HCT116 (cell line): Measurements from ENCODE around the gene ZC3H8. TPM values are rescaled to one million over a fixed set of nuclear protein-coding genes. Genes with fewer than 3 reads are reported as not detected.

Source experiments
- ATAC-seq: fragments of 200-7000 bp; cut with Tn5 transposase; 2 replicates; pipeline ENCODE4 v1.9.1; 2020; ENCODE audit warnings: mild to moderate bottlenecking, moderate library complexity
- BruUV-seq: library from RNA; stranded (reverse); fragments of 400-500 nt; replicated peaks from 2 replicates; lab custom pipeline; 2021; lab: Mats Ljungman, UMichigan
- CTCF ChIA-PET: fragments of 300-600 bp; sonication (Branson Sonifier 250); formaldehyde crosslinking; loops from one replicate; lab custom pipeline; 2021; ENCODE audit warnings: antibody characterized with exemption; lab: Charles Lee
- POLR2A ChIA-PET: fragments of 300-600, 350-600 bp; sonication (Branson Sonifier 250); formaldehyde crosslinking; loops from one replicate; lab custom pipeline; 2021; ENCODE audit warnings: antibody characterized with exemption; lab: Charles Lee
- RAD21 ChIA-PET, 2 experiments: fragments of 300-600 bp; sonication (Branson Sonifier 250); formaldehyde crosslinking; loops; one replicate each; lab custom pipeline; 2023; ENCODE audit warnings: low total read pairs in 2 of 2; ENCODE audit not compliant: uncharacterized antibody in 2 of 2, unreplicated experiment in 2 of 2, low non-redundant PET in 1 of 2; lab: Charles Lee
- DNase-seq: peaks from one replicate; pipeline ENCODE4 v3.0.0-alpha.2; 2010; ENCODE audit warnings: low read depth, low spot score
- H2AFZ ChIP-seq: fragments of 200-600 bp; shearing (Covaris generic), sonication (generic); 2 replicates; pipeline ENCODE4 v1.6.1; 2017; ENCODE audit warnings: low read depth, mixed run types, mixed read lengths, antibody characterized with exemption, low read length; ENCODE audit not compliant: poor library complexity, severe bottlenecking
- H3K27ac ChIP-seq: 2 replicates; pipeline ENCODE4 v1.5.1; 2012; ENCODE audit warnings: low read depth, low read length
- H3K27me3 ChIP-seq: fragments of 200-600 bp; sonication (generic); 2 replicates; pipeline ENCODE4 v1.6.1; 2016; ENCODE audit warnings: mixed run types, low read length, mixed read lengths; ENCODE audit not compliant: insufficient read depth
- H3K36me3 ChIP-seq, 2 experiments: fragments of 200-500 bp in 1 of 2; fragments of 200-600 bp in 1 of 2; sonication (Bioruptor generic) in 1 of 2; sonication (generic) in 1 of 2; 2 replicates each; pipeline versions ENCODE4 v1.5.1 to v1.6.1; 2014 to 2016; ENCODE audit warnings: low read length in 2 of 2, inconsistent platforms in 1 of 2, mixed read lengths in 1 of 2, mixed run types in 1 of 2; ENCODE audit not compliant: insufficient read depth in 2 of 2, control insufficient read depth in 1 of 2
- H3K4me1 ChIP-seq, 2 experiments: fragments of 200-600 bp in 1 of 2; sonication (generic) in 1 of 2; 2 replicates each; pipeline versions ENCODE4 v1.5.1 to v1.6.1; 2012 to 2017; ENCODE audit warnings: low read length in 2 of 2, inconsistent platforms in 1 of 2, mild to moderate bottlenecking in 1 of 2, mixed read lengths in 1 of 2, mixed run types in 1 of 2, moderate library complexity in 1 of 2; ENCODE audit not compliant: insufficient read depth in 2 of 2, control insufficient read depth in 1 of 2
- H3K4me2 ChIP-seq: fragments of 200-600 bp; sonication (generic); 2 replicates; pipeline ENCODE4 v1.6.1; 2017; ENCODE audit warnings: mixed run types, low read length, mixed read lengths
- H3K4me3 ChIP-seq, 2 experiments: fragments of 200-600 bp in 1 of 2; sonication (generic) in 1 of 2; replicated peaks in 1 of 2; 2 replicates each; pipeline ENCODE4 v1.5.1; 2011 to 2016; ENCODE audit warnings: low read length in 2 of 2, control low read depth in 1 of 2, low read depth in 1 of 2, mild to moderate bottlenecking in 1 of 2, mixed read lengths in 1 of 2, mixed run types in 1 of 2
- H3K79me2 ChIP-seq: fragments of 200-600 bp; sonication (generic); 2 replicates; pipeline ENCODE4 v1.6.1; 2017; ENCODE audit warnings: mild to moderate bottlenecking, mixed run types, low read length, moderate library complexity, mixed read lengths; ENCODE audit not compliant: insufficient read depth
- H3K9ac ChIP-seq: fragments of 200-600 bp; sonication (generic); 2 replicates; pipeline ENCODE4 v1.6.1; 2016; ENCODE audit warnings: low read length, mixed read lengths
- H3K9me2 ChIP-seq: fragments of 200-600 bp; sonication (generic), shearing (Covaris generic); 2 replicates; pipeline ENCODE4 v1.6.1; 2017; ENCODE audit warnings: mixed run types, mild to moderate bottlenecking, moderate library complexity; ENCODE audit not compliant: insufficient read depth
- H3K9me3 ChIP-seq, 2 experiments: fragments of 200-500 bp in 1 of 2; fragments of 200-600 bp in 1 of 2; sonication (Bioruptor generic) in 1 of 2; sonication (generic) in 1 of 2; 2 replicates each; pipeline ENCODE4 v1.6.1; 2014 to 2017; ENCODE audit warnings: low read length in 2 of 2, mixed read lengths in 2 of 2, inconsistent platforms in 1 of 2, low read depth in 1 of 2, mild to moderate bottlenecking in 1 of 2, mixed run types in 1 of 2, moderate library complexity in 1 of 2; ENCODE audit not compliant: control insufficient read depth in 1 of 2, insufficient read depth in 1 of 2
- H4K20me1 ChIP-seq: fragments of 200-600 bp; sonication (generic), shearing (Covaris generic); 2 replicates; pipeline ENCODE4 v1.6.1; 2017; ENCODE audit warnings: mixed run types, mild to moderate bottlenecking, moderate library complexity; ENCODE audit not compliant: insufficient read depth
- CBX3 ChIP-seq: IDR thresholded peaks from 2 replicates; pipeline ENCODE4 v1.6.1; 2012; ENCODE audit warnings: low read depth
- CEBPB ChIP-seq: IDR thresholded peaks from 2 replicates; pipeline ENCODE4 v1.6.1; 2012; ENCODE audit warnings: low read depth
- EGR1 ChIP-seq: IDR thresholded peaks from 2 replicates; pipeline ENCODE4 v1.6.1; 2012; ENCODE audit warnings: low read depth
- ELF1 ChIP-seq: IDR thresholded peaks from 2 replicates; pipeline ENCODE4 v1.6.1; 2012; ENCODE audit warnings: low read depth, borderline replicate concordance
- EZH2 ChIP-seq: fragments of 200-600 bp; sonication (generic); IDR thresholded peaks from 2 replicates; pipeline ENCODE4 v1.6.1; 2017; ENCODE audit warnings: antibody characterized with exemption, mixed run types
- FOSL1 ChIP-seq: IDR thresholded peaks from 2 replicates; pipeline ENCODE4 v1.6.1; 2012; ENCODE audit warnings: low read depth
- JUND ChIP-seq: IDR thresholded peaks from 2 replicates; pipeline ENCODE4 v1.6.1; 2012
- POLR2A ChIP-seq: IDR thresholded peaks from 2 replicates; pipeline ENCODE4 v1.7.0; 2011; ENCODE audit warnings: borderline replicate concordance; ENCODE audit not compliant: insufficient read depth, insufficient read length; ENCODE audit errors: extremely low read depth
- POLR2AphosphoS5 ChIP-seq: IDR thresholded peaks from 2 replicates; pipeline ENCODE4 v1.6.1; 2011; ENCODE audit warnings: mild to moderate bottlenecking, low read depth, low read length, moderate library complexity
- SIN3A ChIP-seq: IDR thresholded peaks from 2 replicates; pipeline ENCODE4 v1.6.1; 2012; ENCODE audit warnings: low read depth
- SP1 ChIP-seq: IDR thresholded peaks from 2 replicates; pipeline ENCODE4 v1.6.1; 2012; ENCODE audit warnings: low read depth
- SRF ChIP-seq: IDR thresholded peaks from 2 replicates; pipeline ENCODE4 v1.6.1; 2012; ENCODE audit warnings: low read depth
- TCF7L2 ChIP-seq: IDR thresholded peaks from 2 replicates; pipeline ENCODE4 v1.7.0; 2011; ENCODE audit warnings: borderline replicate concordance, inconsistent platforms; ENCODE audit not compliant: insufficient read depth, insufficient read length; ENCODE audit errors: extremely low read depth
- ZFX ChIP-seq: fragments of 450-650 bp; IDR thresholded peaks from 2 replicates; pipeline ENCODE4 v1.6.1; 2017
- ZNF274 ChIP-seq: fragments of 200-500 bp; sonication (Bioruptor generic); IDR thresholded peaks from 2 replicates; pipeline ENCODE4 v1.6.1; 2014; ENCODE audit warnings: mild to moderate bottlenecking, low read depth, low read length, inconsistent platforms
- intact Hi-C: fragments of 100-400 bp; cut with micrococcal nuclease; formaldehyde crosslinking; loops from 2 replicates; pipeline ENCODE4 v1.10.0; 2022
- total RNA-seq: library from RNA; stranded (reverse); gene quantifications from one replicate; pipeline ENCODE4 v1.2.1, GENCODE V29; 2021; ENCODE audit not compliant: unreplicated experiment
- TF ChIP-seq, protein P1 (sequence below): IDR thresholded peaks from 2 replicates; pipeline ENCODE4 v1.6.1; 2012
- TF ChIP-seq, protein P2 (sequence below): IDR thresholded peaks from 2 replicates; pipeline ENCODE4 v1.6.1; 2012; ENCODE audit warnings: low read depth
- TF ChIP-seq, protein P3 (sequence below): IDR thresholded peaks from 2 replicates; pipeline ENCODE4 v1.6.1; 2011; ENCODE audit warnings: mild to moderate bottlenecking, low read length, moderate library complexity; ENCODE audit not compliant: insufficient replicate concordance; ENCODE audit errors: extremely low read depth
- TF ChIP-seq, protein P4 (sequence below): IDR thresholded peaks from 2 replicates; pipeline ENCODE4 v1.6.1; 2012

ZC3H8 gene
- total RNA-seq, 1 experiment from 2014 or later = 13.4 TPM

DNA sequence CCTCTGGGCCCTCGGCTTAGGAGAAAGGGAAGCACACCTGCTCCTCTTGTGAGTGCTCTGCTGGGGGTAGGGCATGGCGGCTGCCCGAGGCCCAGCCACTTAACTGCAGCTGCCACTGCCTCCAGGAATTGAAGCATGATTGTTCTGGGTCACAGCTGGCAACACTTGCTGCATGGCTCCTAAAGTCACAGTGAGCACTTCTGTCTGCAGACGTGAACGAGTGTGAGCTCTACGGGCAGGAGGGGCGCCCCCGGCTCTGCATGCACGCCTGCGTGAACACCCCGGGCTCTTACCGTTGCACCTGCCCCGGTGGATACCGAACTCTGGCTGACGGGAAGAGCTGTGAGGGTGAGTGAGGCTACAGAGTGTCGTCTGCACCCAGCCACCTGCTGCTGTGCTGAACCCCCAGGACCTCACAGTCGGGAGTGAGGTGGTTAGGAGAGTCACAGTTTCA is 72.2 kb downstream of the ZC3H8 start:
- RAD21 ChIA-PET = no interaction called here
- CTCF ChIA-PET = no interaction called here
- intact Hi-C loops = no loop called here
- BruUV-seq = no TSS peak
- Histone ChIP-seq H3K4me1 (peaks cover 0 to 3% of the 10 kb centered on the region in 2 experiments; a peak in 2 of 4 replicates), H3K4me3 (no peak overlapping the region), H3K79me2 (no peaks in the 10 kb centered on the region), H4K20me1 (no peaks in the 10 kb centered on the region), H3K27ac (no peak overlapping the region), H3K4me2 (no peak overlapping the region), H3K36me3 (no peaks in the 10 kb centered on the region), H3K27me3 (no peaks in the 10 kb centered on the region), H2AFZ (no peak overlapping the region), H3K9me2 (no peaks in the 10 kb centered on the region), H3K9me3 (no peaks in the 10 kb centered on the region), H3K9ac (no peak overlapping the region)
- TF ChIP-seq SIN3A (no peak), CBX3 (no peak), CEBPB (no peak), POLR2AphosphoS5 (no peak), SRF (no peak), FOSL1 (no peak), EZH2 (no peak), TCF7L2 (no peak), EGR1 (no peak), POLR2A (no peak), ELF1 (no peak), ZFX (no peak), JUND (no peak), SP1 (no peak), ZNF274 (no peak)
- TF ChIP-seq, protein P1, sequence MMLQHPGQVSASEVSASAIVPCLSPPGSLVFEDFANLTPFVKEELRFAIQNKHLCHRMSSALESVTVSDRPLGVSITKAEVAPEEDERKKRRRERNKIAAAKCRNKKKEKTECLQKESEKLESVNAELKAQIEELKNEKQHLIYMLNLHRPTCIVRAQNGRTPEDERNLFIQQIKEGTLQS = no peak
- TF ChIP-seq, protein P2, sequence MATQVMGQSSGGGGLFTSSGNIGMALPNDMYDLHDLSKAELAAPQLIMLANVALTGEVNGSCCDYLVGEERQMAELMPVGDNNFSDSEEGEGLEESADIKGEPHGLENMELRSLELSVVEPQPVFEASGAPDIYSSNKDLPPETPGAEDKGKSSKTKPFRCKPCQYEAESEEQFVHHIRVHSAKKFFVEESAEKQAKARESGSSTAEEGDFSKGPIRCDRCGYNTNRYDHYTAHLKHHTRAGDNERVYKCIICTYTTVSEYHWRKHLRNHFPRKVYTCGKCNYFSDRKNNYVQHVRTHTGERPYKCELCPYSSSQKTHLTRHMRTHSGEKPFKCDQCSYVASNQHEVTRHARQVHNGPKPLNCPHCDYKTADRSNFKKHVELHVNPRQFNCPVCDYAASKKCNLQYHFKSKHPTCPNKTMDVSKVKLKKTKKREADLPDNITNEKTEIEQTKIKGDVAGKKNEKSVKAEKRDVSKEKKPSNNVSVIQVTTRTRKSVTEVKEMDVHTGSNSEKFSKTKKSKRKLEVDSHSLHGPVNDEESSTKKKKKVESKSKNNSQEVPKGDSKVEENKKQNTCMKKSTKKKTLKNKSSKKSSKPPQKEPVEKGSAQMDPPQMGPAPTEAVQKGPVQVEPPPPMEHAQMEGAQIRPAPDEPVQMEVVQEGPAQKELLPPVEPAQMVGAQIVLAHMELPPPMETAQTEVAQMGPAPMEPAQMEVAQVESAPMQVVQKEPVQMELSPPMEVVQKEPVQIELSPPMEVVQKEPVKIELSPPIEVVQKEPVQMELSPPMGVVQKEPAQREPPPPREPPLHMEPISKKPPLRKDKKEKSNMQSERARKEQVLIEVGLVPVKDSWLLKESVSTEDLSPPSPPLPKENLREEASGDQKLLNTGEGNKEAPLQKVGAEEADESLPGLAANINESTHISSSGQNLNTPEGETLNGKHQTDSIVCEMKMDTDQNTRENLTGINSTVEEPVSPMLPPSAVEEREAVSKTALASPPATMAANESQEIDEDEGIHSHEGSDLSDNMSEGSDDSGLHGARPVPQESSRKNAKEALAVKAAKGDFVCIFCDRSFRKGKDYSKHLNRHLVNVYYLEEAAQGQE = no peak
- TF ChIP-seq, protein P3, sequence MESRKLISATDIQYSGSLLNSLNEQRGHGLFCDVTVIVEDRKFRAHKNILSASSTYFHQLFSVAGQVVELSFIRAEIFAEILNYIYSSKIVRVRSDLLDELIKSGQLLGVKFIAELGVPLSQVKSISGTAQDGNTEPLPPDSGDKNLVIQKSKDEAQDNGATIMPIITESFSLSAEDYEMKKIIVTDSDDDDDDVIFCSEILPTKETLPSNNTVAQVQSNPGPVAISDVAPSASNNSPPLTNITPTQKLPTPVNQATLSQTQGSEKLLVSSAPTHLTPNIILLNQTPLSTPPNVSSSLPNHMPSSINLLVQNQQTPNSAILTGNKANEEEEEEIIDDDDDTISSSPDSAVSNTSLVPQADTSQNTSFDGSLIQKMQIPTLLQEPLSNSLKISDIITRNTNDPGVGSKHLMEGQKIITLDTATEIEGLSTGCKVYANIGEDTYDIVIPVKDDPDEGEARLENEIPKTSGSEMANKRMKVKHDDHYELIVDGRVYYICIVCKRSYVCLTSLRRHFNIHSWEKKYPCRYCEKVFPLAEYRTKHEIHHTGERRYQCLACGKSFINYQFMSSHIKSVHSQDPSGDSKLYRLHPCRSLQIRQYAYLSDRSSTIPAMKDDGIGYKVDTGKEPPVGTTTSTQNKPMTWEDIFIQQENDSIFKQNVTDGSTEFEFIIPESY = no peak
- TF ChIP-seq, protein P4, sequence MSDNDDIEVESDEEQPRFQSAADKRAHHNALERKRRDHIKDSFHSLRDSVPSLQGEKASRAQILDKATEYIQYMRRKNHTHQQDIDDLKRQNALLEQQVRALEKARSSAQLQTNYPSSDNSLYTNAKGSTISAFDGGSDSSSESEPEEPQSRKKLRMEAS = no peak
- no peak for DNase-seq
- ATAC-seq = no peak
- POLR2A ChIA-PET = no interaction called here
